Fibroblast of villous mesenchyme (primary cell): ENCODE data around the gene NIT1. TPM values are rescaled to one million over a fixed set of nuclear protein-coding genes. Genes with fewer than 3 reads are reported as not detected.

Experiments used
- DNase-seq: peaks from one replicate; pipeline ENCODE4 v3.0.0-alpha.2; 2010; ENCODE audit warnings: low read depth
- H3K4me3 ChIP-seq: 2 replicates; pipeline ENCODE4 v1.5.1; 2011; ENCODE audit warnings: low read depth, mild to moderate bottlenecking, low read length
- CTCF ChIP-seq: IDR thresholded peaks from 2 replicates; pipeline ENCODE4 v1.5.1; 2012; ENCODE audit warnings: low read depth, mild to moderate bottlenecking, low read length; ENCODE audit not compliant: insufficient read depth
- total RNA-seq: library from RNA; depleted of rRNA; stranded (reverse); fragments of >200 nt; gene quantifications from 2 replicates; pipeline ENCODE4 v1.2.3, GENCODE V29; 2012

The NIT1 gene
- total RNA-seq, 1 donor, result 26.8 TPM

DNA sequence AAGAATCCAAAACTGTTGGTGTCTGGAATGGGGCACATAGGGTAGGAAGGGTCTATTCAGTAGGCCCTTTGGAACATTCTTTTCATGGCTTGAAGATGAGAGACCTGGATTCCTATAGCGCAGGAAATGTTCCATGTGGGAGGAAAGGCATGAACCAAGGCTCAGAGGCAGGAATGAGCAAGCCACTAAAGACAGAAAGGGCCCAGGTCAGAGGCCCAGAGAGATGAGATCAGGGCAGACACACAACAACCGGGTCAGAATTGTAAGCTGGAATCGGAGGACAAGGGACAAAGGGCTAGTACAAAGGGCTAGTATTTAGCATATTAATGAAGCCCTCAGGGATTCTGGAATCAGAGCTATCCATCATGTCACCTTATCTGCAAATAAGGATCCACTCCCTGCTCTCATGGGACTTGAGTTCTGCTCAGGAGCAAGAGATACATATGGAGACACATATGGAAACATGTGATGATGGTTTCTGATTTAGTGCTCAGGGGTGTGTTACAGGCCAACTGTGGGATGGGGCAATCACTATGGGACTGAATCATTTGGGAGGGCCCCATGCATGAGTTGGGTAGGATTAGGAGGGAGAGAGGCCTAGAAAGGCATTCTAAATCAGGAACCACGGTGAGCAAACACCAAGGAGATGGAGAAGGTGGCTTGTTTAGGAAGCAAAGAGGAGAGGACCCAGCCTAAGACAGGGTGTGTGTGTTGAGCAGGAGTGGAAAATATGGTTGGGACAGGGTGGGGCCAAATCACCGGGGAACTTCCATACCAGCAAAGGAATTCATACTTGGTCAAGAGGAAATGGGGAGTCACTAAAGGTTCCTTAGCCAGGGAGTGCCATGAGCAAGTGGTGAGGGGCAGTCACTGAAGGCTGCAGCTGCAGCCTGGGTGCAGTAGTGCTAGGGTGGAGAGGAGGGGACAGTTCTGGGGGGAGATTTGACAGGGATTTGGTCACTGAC, 37.2 kb upstream of the NIT1 start:
- peak; percentile 48 for DNase-seq
- TF ChIP-seq CTCF, result no peak

DNA sequence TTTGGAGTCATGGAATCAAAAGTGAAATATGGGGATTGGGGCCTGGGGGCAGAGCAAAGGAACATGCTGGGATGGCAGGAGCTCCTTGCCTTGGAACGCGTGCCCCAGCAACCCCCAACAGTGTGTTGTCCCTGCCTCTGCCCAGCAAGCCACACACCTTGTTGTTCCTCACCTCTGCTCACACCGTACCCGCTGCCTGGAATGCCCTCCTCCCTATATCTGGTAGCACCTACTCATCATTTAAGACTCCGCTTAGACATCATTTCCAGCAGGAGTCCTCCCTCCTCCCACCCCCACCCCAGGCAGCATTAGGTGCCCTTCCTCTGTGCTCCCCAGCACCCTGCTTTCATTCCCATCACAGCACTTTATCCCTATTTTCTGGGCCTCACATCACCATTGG, 36.4 kb upstream of the NIT1 start:
- no peak for DNase-seq
- no peak for TF ChIP-seq CTCF
- H3K4me3 ChIP-seq, result no peak overlapping the region

More for the DNA sequence above, 37.2 kb upstream of the NIT1 start:
- H3K4me3 ChIP-seq, result no peak overlapping the region

GRCh38 chr1:161082483-161082882, 35.4 kb upstream of the NIT1 start:
- no peak overlapping the region for H3K4me3 ChIP-seq
- no peak for TF ChIP-seq CTCF
- no peak for DNase-seq

DNA sequence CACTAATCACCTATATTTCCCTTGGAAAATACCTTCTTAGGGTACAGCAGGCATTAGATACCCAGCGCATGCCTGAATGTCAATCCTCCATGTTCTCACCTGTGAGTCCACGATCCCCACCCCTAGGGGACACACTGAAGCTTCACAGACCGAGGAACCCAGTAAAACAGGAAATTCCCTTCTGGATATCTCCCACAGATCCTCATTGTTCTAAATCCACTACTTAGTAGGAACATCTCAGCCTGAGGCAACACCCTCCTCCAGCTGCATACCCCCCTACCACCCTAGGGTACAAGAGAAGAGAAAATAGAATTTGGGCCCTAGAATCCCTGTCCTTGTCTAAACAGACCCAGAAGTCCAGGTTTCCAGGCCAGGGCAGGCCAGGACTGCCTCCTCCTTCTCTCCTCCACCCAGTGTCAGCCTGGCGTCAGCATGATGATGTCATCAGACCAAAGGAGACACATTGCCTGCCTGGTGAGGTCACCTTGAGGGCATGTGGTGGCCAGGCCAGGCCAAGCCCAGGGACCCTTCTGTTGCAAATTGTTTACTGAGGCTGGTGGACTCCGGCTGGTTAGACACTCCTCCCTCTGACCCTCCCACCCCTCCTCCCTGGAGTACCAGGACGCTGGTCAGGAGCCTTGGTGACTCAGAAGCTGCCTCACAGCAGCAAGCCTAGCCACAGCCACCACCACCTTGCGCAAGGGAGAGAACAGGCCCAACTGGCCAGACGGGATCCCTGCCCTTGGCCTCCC, 34.7 kb upstream of the NIT1 start:
- no peak for TF ChIP-seq CTCF
- no peak overlapping the region for H3K4me3 ChIP-seq
- peak; percentile 97 for DNase-seq

GRCh38 chr1:161083748-161084596, 33.9 kb upstream of the NIT1 start:
- TF ChIP-seq CTCF, result no peak
- no peak overlapping the region for H3K4me3 ChIP-seq
- DNase-seq, result peak; percentile 49

GRCh38 chr1:161084597-161084988, 33.3 kb upstream of the NIT1 start:
- no peak for TF ChIP-seq CTCF
- no peak overlapping the region for H3K4me3 ChIP-seq
- DNase-seq, result no peak
